K562 (cell line): ENCODE data around the gene PRR11.
"Not testable (repeated sequence)": the region's sequence is repeated elsewhere in the genome, so short reads cannot be mapped to it uniquely, and the experiment has no call there.

Source experiments
- ATF3 ChIP-seq, 2 experiments: fragments of 450-650 bp in 1 of 2; sonication (generic) in 1 of 2; formaldehyde crosslinking in 1 of 2; IDR thresholded peaks in 1 of 2; conservative IDR thresholded peaks in 1 of 2; 2 replicates each; pipeline versions ENCODE4 v1.6.1 to v1.8.1; 2016 to 2023; ENCODE audit warnings: mild to moderate bottlenecking in 2 of 2, moderate library complexity in 2 of 2, inconsistent platforms in 1 of 2, missing genetic modification reagents in 1 of 2
- BMI1 ChIP-seq: fragments of 150-350 bp; IDR thresholded peaks from 2 replicates; pipeline ENCODE4 v1.6.1; 2014; ENCODE audit warnings: low read length
- BRF1 ChIP-seq: IDR thresholded peaks from 3 replicates; pipeline ENCODE4 v1.6.1; 2011; ENCODE audit warnings: borderline replicate concordance, mild to moderate bottlenecking; ENCODE audit not compliant: insufficient read length; ENCODE audit errors: extremely low read depth
- CTCF ChIP-seq, 3 experiments: IDR thresholded peaks in 2 of 3; conservative IDR thresholded peaks in 1 of 3; 2 replicates each; pipeline ENCODE4 v1.5.1; 2011 to 2012; ENCODE audit warnings: low read length in 3 of 3, mild to moderate bottlenecking in 3 of 3, control low read depth in 2 of 3, improper control_type of control experiment in 1 of 3, inconsistent platforms in 1 of 3, low read depth in 1 of 3, mixed read lengths in 1 of 3, moderate library complexity in 1 of 3; ENCODE audit not compliant: insufficient read depth in 2 of 3
- IRF9 ChIP-seq: fragments of 450-650 bp; IDR thresholded peaks from 2 replicates; pipeline ENCODE4 v1.6.1; 2016; ENCODE audit warnings: missing biosample characterization, missing genetic modification characterization
- SRF ChIP-seq, 2 experiments: fragments of 250-450, 450-650 bp in 1 of 2; sonication (Bioruptor Pico) in 1 of 2; sonication (generic) in 1 of 2; formaldehyde crosslinking; IDR thresholded peaks; 2 replicates each; pipeline versions ENCODE4 v1.5.0 to v1.5.1; 2020 to 2022; ENCODE audit warnings: mild to moderate bottlenecking in 1 of 2, missing genetic modification reagents in 1 of 2
- ZNF318 ChIP-seq, 2 experiments: fragments of 450-650 bp; IDR thresholded peaks; 2 replicates each; pipeline ENCODE4 v1.6.1; 2016; ENCODE audit warnings: mild to moderate bottlenecking in 2 of 2, borderline replicate concordance in 1 of 2, low read depth in 1 of 2, moderate library complexity in 1 of 2
- ZNF436 ChIP-seq: fragments of 250-450, 450-650 bp; sonication (Bioruptor Pico); formaldehyde crosslinking; IDR thresholded peaks from 2 replicates; pipeline ENCODE4 v1.7.0; 2020; ENCODE audit warnings: mild to moderate bottlenecking
- ZNF644 ChIP-seq: fragments of 200-800 bp; sonication (Bioruptor generic); IDR thresholded peaks from 2 replicates; pipeline ENCODE4 v1.6.1; 2016; ENCODE audit warnings: low read depth, missing genetic modification characterization, missing compliant biosample characterization

DNA sequence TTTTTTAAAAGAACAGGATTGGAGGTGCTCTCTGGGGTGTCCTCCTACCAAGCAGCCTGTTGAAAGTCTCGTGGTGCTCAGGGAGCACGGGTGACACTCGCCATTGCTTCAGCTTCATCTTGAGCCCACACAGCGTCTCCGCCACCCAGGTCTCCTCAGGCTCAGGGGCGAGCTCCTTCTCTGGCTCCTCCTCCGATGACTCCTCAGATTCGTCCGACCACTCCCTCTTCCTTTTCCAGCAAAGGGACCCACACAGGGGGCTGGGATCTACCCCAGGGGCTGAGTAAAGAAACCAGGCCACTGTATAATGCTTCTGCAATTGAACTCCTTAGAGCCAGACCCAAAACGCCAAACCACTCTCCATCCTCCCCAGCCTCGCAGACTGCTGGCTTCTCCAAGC, 24.1 kb downstream of the PRR11 start:
- TF ChIP-seq IRF9; SRF (CRISPR knock-in tag; IDR thresholded peaks at IDR 0.05); ZNF644; ZNF436 (CRISPR knock-in tag); BMI1; ZNF318 (IDR thresholded peaks at IDR 0.05; ENCODE audit: borderline replicate concordance in 1 of 2, low read depth in 1 of 2); ATF3 (IDR thresholded peaks at IDR 0.05); ATF3 (CRISPR knock-in tag; conservative IDR thresholded peaks at IDR 0.05); CTCF (IDR thresholded peaks at IDR 0.05 in 2 of 3, conservative IDR thresholded peaks at IDR 0.05 in 1 of 3; ENCODE audit: insufficient read depth in 2 of 3, low read depth in 1 of 3, low read length in 3 of 3); BRF1: not testable (repeated sequence)
